Spleen (tissue), 7 donors: Measurements from ENCODE around the gene ADIPOR2.

Experiments used
- POLR2A ChIP-seq, 3 donors: fragments of 450-650 bp; IDR thresholded peaks; one replicate each; pipeline ENCODE4 v1.5.1; 2017; ENCODE audit warnings: antibody characterized with exemption in 3 of 3, mild to moderate bottlenecking in 1 of 3
- POLR2AphosphoS5 ChIP-seq, 3 donors: sonication (generic); formaldehyde crosslinking; IDR thresholded peaks; one replicate each; pipeline ENCODE4 v1.5.1; 2017; ENCODE audit warnings: antibody characterized with exemption in 3 of 3
- TF ChIP-seq, protein P1 (sequence below), 11 experiments: fragments of 200-600 bp in 7 of 11; fragments of 450-650 bp in 4 of 11; sonication (generic) in 4 of 11; IDR thresholded peaks in 8 of 11; conservative IDR thresholded peaks in 3 of 11; 1 replicate in 7 of 11; 2 replicates in 4 of 11; pipeline versions ENCODE4 v1.4.0 to v1.8.0; 2016 to 2021; ENCODE audit warnings: antibody characterized with exemption in 11 of 11, inconsistent platforms in 4 of 11, mild to moderate bottlenecking in 1 of 11
- donor health status: DM: no; HTN: no; CAD: no; lungs with moderate emphysema.
- donor health status: DM: no; HTN: no; CAD: no.
- donor health status: DM: no; HTN: no; CAD: no.

GRCh38 chr12:1834186-1834925, 143.5 kb downstream of the ADIPOR2 start:
- TF ChIP-seq, protein P1, sequence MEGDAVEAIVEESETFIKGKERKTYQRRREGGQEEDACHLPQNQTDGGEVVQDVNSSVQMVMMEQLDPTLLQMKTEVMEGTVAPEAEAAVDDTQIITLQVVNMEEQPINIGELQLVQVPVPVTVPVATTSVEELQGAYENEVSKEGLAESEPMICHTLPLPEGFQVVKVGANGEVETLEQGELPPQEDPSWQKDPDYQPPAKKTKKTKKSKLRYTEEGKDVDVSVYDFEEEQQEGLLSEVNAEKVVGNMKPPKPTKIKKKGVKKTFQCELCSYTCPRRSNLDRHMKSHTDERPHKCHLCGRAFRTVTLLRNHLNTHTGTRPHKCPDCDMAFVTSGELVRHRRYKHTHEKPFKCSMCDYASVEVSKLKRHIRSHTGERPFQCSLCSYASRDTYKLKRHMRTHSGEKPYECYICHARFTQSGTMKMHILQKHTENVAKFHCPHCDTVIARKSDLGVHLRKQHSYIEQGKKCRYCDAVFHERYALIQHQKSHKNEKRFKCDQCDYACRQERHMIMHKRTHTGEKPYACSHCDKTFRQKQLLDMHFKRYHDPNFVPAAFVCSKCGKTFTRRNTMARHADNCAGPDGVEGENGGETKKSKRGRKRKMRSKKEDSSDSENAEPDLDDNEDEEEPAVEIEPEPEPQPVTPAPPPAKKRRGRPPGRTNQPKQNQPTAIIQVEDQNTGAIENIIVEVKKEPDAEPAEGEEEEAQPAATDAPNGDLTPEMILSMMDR (IDR thresholded peaks at IDR 0.05 in 8 of 11, conservative IDR thresholded peaks at IDR 0.05 in 3 of 11): no peak
- TF ChIP-seq POLR2A (IDR thresholded peaks at IDR 0.05) (no peak), POLR2AphosphoS5 (IDR thresholded peaks at IDR 0.05) (no peak)
